Measurements from ENCODE around the gene CDK6.

DNA sequence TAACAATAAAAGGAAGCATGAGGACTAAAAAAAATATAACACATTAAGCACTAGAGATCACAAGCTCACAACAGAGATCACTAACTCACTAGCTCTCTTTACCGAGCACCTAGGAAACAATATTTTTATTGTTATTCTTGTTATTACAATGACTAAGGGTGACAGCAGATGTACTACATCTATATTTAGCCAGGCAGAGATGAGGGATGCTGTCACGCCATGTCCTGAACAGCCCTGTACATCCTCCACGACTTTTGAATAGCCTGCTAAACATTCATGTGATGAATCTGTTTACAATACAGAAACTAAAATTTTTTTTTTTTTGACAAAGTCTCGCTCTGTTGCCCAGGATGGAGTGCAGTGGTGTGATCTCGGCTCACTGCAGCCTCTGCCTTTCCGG, 268.9 kb downstream of the CDK6 start:
- no peak for TF ChIP-seq POLR2A (IDR thresholded peaks at IDR 0.05)
- TF ChIP-seq, protein P1, sequence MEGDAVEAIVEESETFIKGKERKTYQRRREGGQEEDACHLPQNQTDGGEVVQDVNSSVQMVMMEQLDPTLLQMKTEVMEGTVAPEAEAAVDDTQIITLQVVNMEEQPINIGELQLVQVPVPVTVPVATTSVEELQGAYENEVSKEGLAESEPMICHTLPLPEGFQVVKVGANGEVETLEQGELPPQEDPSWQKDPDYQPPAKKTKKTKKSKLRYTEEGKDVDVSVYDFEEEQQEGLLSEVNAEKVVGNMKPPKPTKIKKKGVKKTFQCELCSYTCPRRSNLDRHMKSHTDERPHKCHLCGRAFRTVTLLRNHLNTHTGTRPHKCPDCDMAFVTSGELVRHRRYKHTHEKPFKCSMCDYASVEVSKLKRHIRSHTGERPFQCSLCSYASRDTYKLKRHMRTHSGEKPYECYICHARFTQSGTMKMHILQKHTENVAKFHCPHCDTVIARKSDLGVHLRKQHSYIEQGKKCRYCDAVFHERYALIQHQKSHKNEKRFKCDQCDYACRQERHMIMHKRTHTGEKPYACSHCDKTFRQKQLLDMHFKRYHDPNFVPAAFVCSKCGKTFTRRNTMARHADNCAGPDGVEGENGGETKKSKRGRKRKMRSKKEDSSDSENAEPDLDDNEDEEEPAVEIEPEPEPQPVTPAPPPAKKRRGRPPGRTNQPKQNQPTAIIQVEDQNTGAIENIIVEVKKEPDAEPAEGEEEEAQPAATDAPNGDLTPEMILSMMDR (IDR thresholded peaks at IDR 0.05), result no peak
